ENCODE measurements around the gene TTF1. TPM values are rescaled to one million over a fixed set of nuclear protein-coding genes. Genes with fewer than 3 reads are reported as not detected.

The TTF1 gene
- total RNA-seq, 4 donors from 2014 or later = 14.5 to 19.7 (median 16.1) TPM

GRCh38 chr9:132341177-132341840, 65.3 kb downstream of the TTF1 start:
- 87 to 88% methylated on average over 8 to 9 of the region's 9 CpGs for WGBS, 2 donors (ENCODE audit: low coverage in 1 of 2)
- TF ChIP-seq POLR2A (IDR thresholded peaks at IDR 0.05) = no peak
- no peak for TF ChIP-seq EP300 (IDR thresholded peaks at IDR 0.05)
- no peak for TF ChIP-seq POLR2AphosphoS5 (IDR thresholded peaks at IDR 0.05)
- no peak for TF ChIP-seq CTCF (IDR thresholded peaks at IDR 0.05)
- Histone ChIP-seq H3K4me1 (no peaks in the 10 kb centered on the region), H3K9me3 (no peaks in the 10 kb centered on the region), H3K36me3 (peaks cover 4 to 100% of the 10 kb centered on the region in 2 donors), H3K27ac (no peak overlapping the region), H3K4me3 (no peak overlapping the region), H3K27me3 (no peaks in the 10 kb centered on the region)
- ATAC-seq = no peak

- no peak for ATAC-seq
- no peak overlapping the region for H3K4me3 ChIP-seq
- H3K36me3 ChIP-seq = peaks cover 17 to 99% of the 10 kb centered on the region in 2 donors
- H3K27me3 ChIP-seq = no peaks in the 10 kb centered on the region
- TF ChIP-seq CTCF (IDR thresholded peaks at IDR 0.05) = no peak
- TF ChIP-seq POLR2AphosphoS5 (IDR thresholded peaks at IDR 0.05) = no peak
- TF ChIP-seq EP300 (IDR thresholded peaks at IDR 0.05) = no peak
- no peak for TF ChIP-seq POLR2A (IDR thresholded peaks at IDR 0.05)
- WGBS, 2 donors (ENCODE audit: low coverage in 1 of 2) = 94 to 96% methylated on average over 3 of the region's 3 CpGs
- no peaks in the 10 kb centered on the region for H3K4me1 ChIP-seq
- H3K27ac ChIP-seq = no peak overlapping the region
- H3K9me3 ChIP-seq = no peaks in the 10 kb centered on the region
Observed at GRCh38 chr9:132334364-132334763, 72.3 kb downstream of the TTF1 start.

GRCh38 chr9:132333556-132333955, 73.1 kb downstream of the TTF1 start:
- Histone ChIP-seq H3K9me3 (no peaks in the 10 kb centered on the region), H3K27me3 (no peaks in the 10 kb centered on the region), H3K4me3 (no peak overlapping the region), H3K36me3 (peaks cover 18 to 99% of the 10 kb centered on the region in 2 donors), H3K4me1 (no peaks in the 10 kb centered on the region), H3K27ac (no peak overlapping the region)
- no peak for ATAC-seq
- 73 to 83% methylated on average over 1 of the region's 1 CpG for WGBS, 2 donors (ENCODE audit: low coverage in 1 of 2)
- TF ChIP-seq CTCF (IDR thresholded peaks at IDR 0.05) (no peak), POLR2AphosphoS5 (IDR thresholded peaks at IDR 0.05) (no peak), EP300 (IDR thresholded peaks at IDR 0.05) (no peak), POLR2A (IDR thresholded peaks at IDR 0.05) (no peak)

- H3K9me3 ChIP-seq = no peaks in the 10 kb centered on the region
- no peak for ATAC-seq
- 96 to 100% methylated on average over 4 of the region's 4 CpGs for WGBS, 2 donors (ENCODE audit: low coverage in 1 of 2)
- no peak overlapping the region for H3K4me3 ChIP-seq
- H3K27me3 ChIP-seq = no peaks in the 10 kb centered on the region
- TF ChIP-seq EP300 (IDR thresholded peaks at IDR 0.05) = no peak
- no peak for TF ChIP-seq POLR2A (IDR thresholded peaks at IDR 0.05)
- TF ChIP-seq POLR2AphosphoS5 (IDR thresholded peaks at IDR 0.05) = no peak
- no peak for TF ChIP-seq CTCF (IDR thresholded peaks at IDR 0.05)
- H3K4me1 ChIP-seq = peaks cover 0 to 6% (median 0%) of the 10 kb centered on the region in 3 donors
- H3K36me3 ChIP-seq = peaks cover 18 to 81% of the 10 kb centered on the region in 2 donors
- no peak overlapping the region for H3K27ac ChIP-seq
Observed at GRCh38 chr9:132328580-132328979, 78.1 kb downstream of the TTF1 start.

GRCh38 chr9:132327537-132327936, 79.1 kb downstream of the TTF1 start:
- Histone ChIP-seq H3K9me3 (no peaks in the 10 kb centered on the region), H3K4me1 (peaks cover 0 to 9% (median 0%) of the 10 kb centered on the region in 3 donors), H3K27ac (no peak overlapping the region), H3K27me3 (no peaks in the 10 kb centered on the region), H3K4me3 (no peak overlapping the region), H3K36me3 (peaks cover 18 to 76% of the 10 kb centered on the region in 2 donors)
- no peak for ATAC-seq
- 90 to 98% methylated on average over 6 of the region's 6 CpGs for WGBS, 2 donors (ENCODE audit: low coverage in 1 of 2)
- TF ChIP-seq CTCF (IDR thresholded peaks at IDR 0.05) (no peak), POLR2A (IDR thresholded peaks at IDR 0.05) (no peak), POLR2AphosphoS5 (IDR thresholded peaks at IDR 0.05) (no peak), EP300 (IDR thresholded peaks at IDR 0.05) (no peak)

All from gastroesophageal sphincter (tissue), 4 donors.